Amniotic epithelial cell (primary cell): ENCODE data around the gene G3BP2.

Source experiments
- DNase-seq: peaks from one replicate; pipeline ENCODE4 v3.0.0-alpha.2; 2010; ENCODE audit warnings: low read depth

Gene G3BP2

DNA sequence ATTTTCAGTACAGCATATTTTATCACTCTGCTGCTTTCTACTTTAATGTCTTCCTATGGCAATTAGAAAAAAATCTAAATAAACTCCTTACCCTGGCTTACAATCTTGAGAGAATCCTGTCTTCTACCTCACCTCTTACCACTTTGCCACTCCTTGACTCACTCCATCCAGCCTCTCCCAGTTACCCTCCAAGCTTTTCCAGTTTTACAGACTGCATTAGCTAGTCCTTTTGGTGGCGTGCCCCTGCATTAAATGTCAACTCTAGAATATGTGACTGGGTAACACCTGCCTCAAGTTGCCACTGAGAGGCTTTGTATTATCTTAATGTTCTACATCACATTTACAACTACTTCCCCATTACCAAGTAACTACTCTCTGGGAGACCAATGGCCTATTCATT, 35.4 kb downstream of the G3BP2 start:
- DNase-seq = no peak

DNA sequence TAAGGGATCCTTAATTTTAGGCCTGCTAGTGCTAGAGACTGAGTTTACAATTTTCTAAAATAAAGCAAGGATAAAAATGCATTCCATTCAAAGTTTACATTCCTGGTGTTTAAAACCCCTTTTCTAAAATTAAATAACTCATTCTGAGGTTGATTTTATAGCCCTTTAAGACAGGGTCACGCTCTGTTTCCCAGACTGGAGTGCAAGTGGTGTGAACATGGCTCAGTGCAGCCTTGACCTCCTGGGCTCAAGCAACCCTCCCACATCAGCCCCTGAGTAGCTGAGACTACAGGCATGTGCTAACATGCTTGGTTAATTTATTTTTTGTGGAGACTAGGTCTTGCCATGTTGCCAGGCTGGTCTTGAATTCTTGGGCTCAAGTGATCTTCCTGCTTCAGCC, 36.0 kb downstream of the G3BP2 start:
- DNase-seq = peak; percentile 30

DNA sequence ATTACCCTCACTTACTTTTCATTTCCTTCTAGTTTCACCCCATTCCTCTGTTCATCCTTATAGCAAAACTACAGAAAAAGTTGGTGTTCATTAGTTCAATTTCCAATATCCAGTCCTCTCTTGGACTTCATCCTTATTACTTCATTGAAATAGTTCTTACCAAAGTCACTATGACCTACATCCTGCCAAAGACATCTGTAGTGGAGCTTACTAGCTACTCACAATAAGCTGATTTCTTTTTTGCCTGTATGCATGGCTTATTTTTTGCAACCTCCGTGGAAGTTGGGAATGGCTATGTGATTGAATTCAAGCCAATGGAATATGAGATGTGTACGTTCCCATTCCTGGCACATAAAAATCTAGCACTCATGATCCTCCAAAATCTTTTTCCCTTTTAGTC, 38.3 kb downstream of the G3BP2 start:
- no peak for DNase-seq

DNA sequence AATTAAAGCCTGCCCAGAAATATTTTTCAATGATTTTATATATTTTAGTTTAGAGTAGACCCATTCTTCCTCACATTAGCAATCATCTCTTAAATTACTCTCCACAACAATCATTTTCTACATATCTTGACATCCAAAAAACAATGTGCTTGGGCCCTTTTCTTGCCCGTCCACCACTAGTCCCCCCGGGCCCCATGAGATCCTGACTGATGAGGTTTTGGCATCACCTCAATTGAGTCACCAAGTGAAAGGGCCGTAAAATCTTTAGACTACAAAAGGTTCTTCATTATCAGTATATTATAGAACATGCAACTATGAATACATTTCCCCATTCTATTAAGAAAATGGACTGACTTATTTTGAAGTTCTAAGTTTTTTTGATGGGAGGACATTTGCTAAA, 38.9 kb downstream of the G3BP2 start:
- DNase-seq = no peak

DNA sequence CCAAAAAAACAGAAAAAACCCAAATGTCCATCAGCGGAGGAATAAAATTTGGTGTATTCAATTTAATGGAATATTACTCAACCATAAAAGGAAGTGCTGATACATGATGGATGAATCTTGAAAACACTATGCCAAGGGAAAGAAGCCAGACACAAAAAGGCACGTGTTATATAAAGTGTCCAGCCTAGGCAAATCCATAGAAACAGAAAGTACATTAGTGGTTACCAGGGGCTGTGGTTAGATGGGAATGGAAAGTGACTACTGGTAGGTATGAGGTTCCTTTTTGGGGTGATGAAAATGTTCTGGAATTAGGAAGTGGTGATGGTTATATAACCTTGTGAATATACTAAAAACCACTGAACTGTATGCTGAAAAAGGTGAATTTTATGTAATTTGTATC, 39.4 kb downstream of the G3BP2 start:
- DNase-seq = peak; percentile 24

DNA sequence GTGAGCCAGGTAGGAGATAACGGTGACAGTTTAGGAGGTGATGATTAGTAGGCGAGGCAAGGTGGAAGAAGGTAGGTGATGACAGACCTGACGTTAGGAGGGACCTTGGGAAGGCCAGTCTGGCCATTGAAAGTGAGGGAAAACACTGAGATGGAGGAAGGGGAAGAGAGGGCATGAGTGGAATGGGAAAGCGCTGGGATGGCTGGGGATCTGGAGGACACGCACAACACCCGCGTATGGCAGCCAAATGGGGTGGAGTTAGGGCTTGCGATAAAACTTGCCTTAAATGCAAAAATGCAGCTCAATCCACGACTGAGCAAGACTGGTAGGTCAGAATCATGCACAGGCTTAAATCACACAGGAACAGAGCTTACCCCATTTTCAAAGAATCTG, 42.3 kb downstream of the G3BP2 start:
- DNase-seq = no peak

DNA sequence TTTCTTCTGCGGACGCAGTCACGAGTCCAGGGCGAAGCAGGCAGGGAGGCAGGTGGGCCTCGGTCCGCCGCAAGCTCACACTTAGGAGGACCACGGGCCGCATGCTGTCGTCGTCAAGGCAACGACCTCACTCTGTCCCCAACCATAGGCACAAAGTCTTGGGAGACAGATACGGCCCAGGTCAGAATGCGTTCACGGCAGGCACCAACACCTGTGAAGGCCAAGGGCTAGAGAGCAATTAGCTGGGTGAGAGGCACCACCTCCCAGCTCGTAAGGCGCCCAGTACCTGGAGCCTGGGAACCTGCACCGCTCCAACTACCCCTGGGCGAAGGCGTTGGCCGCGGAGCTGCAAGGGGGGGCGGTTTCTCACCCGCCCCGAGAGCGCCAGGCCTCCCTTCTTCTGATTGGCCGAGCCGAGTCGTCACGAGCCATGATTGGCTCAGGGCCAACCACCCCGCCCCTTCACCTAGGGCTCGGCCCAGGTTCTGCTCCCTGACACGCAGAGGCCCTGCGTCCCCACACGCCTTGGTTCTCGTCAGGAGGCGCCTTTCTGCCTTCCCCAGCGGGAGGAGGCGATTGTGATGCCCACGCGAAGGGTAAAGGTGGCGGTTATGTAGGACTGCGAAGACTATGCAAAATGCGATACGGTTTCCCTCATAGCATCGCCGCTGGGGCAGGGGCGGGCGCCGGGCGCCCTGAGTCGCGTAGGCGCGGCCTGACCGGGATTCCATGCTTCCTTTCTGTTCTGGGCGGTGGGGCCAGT, 42.9 kb downstream of the G3BP2 start, which contains the start of gene CDKL2:
Gene CDKL2 (minus strand): TSS at position 355 of the 763 bp plus-strand sequence. CDS start 4,540 bp downstream, outside the sequence.
- peak; percentile 64 for DNase-seq

DNA sequence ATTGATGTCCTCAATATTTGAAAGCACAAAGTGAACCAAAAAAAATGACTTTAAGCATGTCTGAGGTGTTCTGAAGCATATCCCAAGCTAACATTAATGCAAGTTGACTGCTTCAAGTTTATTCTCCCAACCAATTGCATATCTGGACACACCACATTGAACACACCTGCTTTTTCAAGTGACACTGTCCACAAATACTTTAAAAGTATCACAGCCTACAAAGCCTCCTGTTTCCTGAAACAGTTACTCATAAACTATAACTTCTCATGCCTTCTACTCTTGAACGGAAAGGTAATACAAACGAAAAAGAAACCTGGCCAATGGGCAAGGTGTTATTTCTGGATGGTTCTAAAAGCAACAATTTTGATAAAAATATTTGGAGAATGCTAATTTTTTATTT, 44.0 kb downstream of the G3BP2 start:
- DNase-seq = no peak

DNA sequence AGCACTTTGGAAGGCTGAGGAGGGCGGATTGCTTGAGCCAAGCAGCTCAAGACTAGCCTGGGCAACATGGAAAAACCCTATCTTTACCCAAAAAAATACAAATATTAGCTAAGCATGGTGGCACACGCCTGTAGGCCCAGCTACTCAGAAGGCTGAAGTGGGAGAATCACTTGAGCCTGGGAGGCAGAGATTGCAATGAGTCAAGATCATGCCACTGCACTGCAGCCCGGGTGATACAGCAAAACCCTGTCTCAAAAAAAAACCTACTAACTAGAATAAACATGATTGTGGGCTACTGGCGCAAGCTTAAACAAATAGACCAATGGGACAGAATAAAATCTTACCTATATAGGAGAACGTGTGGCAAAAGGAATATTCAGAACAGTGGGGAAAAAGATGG, 50.2 kb downstream of the G3BP2 start:
- DNase-seq = no peak

DNA sequence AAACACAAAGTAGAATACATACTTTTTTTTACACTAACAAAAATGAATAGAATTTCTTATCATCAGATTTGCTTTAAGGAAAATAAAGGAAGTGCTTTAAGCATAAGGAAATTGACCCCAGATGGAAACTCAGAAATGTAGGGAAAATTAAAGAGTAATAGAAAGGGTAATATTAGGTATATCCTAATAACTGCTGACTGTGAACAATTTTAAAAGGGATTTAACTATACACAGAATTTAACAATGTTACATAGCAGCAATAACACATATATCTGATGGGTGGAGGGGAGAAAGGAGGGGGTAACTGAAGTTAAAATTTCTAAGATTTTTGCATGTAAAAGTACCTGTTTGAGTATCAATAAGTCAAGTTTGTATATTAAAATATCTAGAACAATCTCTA, 51.5 kb downstream of the G3BP2 start:
- no peak for DNase-seq

DNA sequence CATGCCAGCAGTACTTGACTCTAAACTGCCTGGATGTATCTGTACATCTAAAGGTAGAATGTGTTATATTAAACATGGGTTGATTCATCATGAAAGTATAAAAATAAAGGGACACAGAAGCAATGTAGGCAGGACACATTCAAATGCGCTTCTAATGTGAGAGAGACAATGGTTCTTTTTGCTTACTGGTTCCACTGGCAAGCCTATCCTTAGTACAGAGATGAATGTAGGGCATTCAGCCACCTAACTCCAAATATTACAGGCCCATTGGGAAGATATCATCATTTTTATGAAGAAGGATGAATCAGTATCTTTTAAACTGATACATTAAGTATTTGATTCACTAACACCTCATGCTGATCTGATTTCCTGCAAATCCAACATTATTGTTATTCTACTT, 60.9 kb downstream of the G3BP2 start:
- no peak for DNase-seq

DNA sequence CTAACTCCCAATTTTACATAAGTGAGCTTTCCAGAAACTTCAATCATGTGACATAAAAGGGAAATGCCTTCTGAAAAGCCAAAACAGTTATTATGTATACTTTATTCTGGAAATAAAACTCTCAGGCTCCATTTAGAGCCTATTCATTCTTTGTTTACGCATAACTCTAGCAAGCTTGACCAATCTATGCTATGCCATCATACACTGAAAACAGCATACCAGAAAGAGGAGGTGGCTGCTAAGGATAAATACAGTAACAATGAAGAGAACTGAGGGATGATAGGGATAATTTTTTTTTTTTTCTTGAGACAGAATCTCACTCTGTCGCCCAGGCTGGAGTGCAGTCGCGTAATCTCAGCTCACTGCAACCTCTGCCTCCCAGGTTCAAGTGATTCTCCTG, 67.3 kb downstream of the G3BP2 start:
- peak; percentile 4 for DNase-seq

DNA sequence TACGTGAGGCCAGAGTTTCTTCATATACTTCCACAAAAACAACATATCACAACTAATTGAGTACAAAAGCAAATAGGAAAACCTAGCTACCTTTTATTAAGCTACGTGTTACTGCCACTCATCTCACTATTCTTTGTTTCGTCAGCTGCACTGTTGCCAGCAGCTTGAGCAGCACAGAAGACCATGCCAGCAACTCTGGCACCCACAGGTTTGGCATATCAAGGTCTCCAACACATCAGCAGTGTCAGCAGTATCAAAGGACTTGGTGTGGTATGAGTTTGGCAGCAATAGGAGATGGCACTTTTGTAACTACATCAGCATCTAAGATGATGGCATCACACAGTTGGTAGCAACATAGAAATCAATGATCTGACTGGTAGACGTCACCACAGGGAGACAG, 73.6 kb downstream of the G3BP2 start:
- no peak for DNase-seq

DNA sequence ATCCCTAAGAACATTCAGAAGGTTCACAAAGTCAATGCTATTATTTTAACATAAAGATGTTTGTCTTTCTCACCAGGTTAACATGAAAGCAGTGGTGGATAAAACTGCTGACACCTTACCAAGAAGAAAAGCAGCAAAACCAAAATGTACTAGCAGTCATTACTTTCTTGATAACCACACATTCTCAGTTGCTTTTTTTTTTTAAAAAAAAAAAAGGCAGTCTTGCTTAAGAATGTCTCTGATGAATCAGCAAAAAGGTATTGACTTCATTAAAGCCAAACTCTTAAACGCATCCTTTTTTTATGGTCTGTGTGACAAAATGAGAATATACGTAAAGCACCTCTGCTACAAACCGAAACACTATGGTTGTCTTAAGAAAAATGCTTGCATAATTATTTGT, 74.8 kb downstream of the G3BP2 start:
- peak; percentile 72 for DNase-seq

DNA sequence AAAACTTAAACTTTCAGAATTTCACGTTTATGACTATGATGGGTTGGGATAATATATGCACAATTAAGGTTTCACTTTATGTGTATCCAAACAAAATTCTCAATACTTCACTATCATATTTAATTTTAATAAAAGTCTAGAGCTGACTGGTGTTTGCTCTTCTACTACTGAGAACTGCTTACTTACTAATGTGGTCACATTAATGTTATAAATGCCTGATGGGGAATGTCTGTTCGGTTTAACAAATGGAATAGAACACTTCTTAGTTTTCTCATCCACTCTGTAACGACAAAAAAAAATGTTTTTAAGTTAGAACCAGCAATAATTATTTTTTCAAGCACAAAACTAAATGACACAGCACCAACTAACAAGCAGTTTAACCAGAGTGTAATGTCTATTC, 77.2 kb downstream of the G3BP2 start:
- DNase-seq = no peak

DNA sequence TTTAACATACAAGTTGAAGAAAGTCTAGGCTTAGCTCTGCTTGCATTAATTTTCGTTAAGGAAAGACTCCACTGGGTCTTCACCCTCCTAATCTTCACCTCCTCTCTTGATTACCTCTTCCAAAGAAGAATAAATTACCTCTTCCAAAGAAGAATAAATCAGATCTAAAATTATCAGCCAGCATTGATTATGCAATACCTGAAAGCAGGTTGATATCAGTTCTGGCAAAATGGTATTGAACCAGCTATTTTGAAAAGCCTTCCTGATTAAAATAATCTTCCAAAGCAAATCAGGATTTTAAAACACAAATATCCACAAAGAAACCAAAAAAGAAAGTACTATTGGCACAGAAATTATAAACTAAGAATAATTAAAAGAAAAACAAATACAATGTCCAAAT, 79.8 kb downstream of the G3BP2 start:
- DNase-seq = no peak
